MCF 10A (cell line): Measurements from ENCODE around the gene BCAT1. TPM values are rescaled to one million over a fixed set of nuclear protein-coding genes. Genes with fewer than 3 reads are reported as not detected.

ENCODE experiments used
- Bru-seq: library from RNA; stranded (reverse); fragments of 400-500 nt; gene quantifications from one replicate; lab custom pipeline; 2021; lab: Mats Ljungman, UMichigan
- BruChase-seq, 2 experiments: library from RNA; stranded (reverse); fragments of 400-500 nt; gene quantifications; one replicate each; lab custom pipeline; 2021; lab: Mats Ljungman, UMichigan
- BruUV-seq: library from RNA; stranded (reverse); fragments of 400-500 nt; replicated peaks from 2 replicates; lab custom pipeline; 2021; lab: Mats Ljungman, UMichigan
- CTCF ChIA-PET: fragments of 300-600 bp; sonication (Branson Sonifier 250); formaldehyde crosslinking; extraction: SDS; loops from one replicate; lab custom pipeline; 2021; ENCODE audit warnings: antibody characterized with exemption, inconsistent platforms; lab: Yijun Ruan, JAX
- POLR2A ChIA-PET: fragments of 300-600, 350-650 bp; sonication (Branson Sonifier 250); formaldehyde crosslinking; extraction: SDS; loops from one replicate; lab custom pipeline; 2020; ENCODE audit warnings: antibody characterized with exemption, inconsistent platforms; lab: Yijun Ruan, JAX
- DNase-seq: peaks from one replicate; pipeline ENCODE4 v3.0.0-alpha.2; 2018; ENCODE audit not compliant: unreplicated experiment
- H3K27ac Mint-ChIP-seq: one replicate; pipeline ENCODE4 v1.8.0; 2022; ENCODE audit warnings: mild to moderate bottlenecking, low read depth, mixed read lengths; ENCODE audit not compliant: unreplicated experiment
- H3K27me3 Mint-ChIP-seq: one replicate; pipeline ENCODE4 v1.8.0; 2022; ENCODE audit warnings: mixed read lengths; ENCODE audit not compliant: insufficient read depth, unreplicated experiment
- H3K36me3 Mint-ChIP-seq: one replicate; pipeline ENCODE4 v1.8.0; 2022; ENCODE audit warnings: mild to moderate bottlenecking, moderate library complexity, mixed read lengths; ENCODE audit not compliant: insufficient read depth, unreplicated experiment
- H3K4me1 Mint-ChIP-seq: one replicate; pipeline ENCODE4 v1.8.0; 2022; ENCODE audit warnings: mixed read lengths; ENCODE audit not compliant: insufficient read depth, unreplicated experiment
- H3K4me3 Mint-ChIP-seq: one replicate; pipeline ENCODE4 v1.8.0; 2022; ENCODE audit warnings: mild to moderate bottlenecking, moderate library complexity, mixed read lengths; ENCODE audit not compliant: unreplicated experiment
- H3K9me3 Mint-ChIP-seq: one replicate; pipeline ENCODE4 v1.8.0; 2022; ENCODE audit warnings: mixed read lengths; ENCODE audit not compliant: unreplicated experiment
- intact Hi-C: fragments of 100-400 bp; cut with micrococcal nuclease; formaldehyde crosslinking; loops from 2 replicates; pipeline ENCODE4 v1.14.1; 2022
- long read RNA-seq: library from polyadenylated mRNA; stranded (forward); transcript quantifications from one replicate; pipeline ENCODE4 v2.0.0, GENCODE V29; 2022
- total RNA-seq: library from RNA; stranded (reverse); gene quantifications from 2 replicates; pipeline ENCODE4 v1.2.3, GENCODE V29; 2022
- TF ChIP-seq, protein P1 (sequence below): fragments of 200-600 bp; IDR thresholded peaks from one replicate; pipeline ENCODE4 v1.8.0; 2022; ENCODE audit warnings: antibody characterized with exemption, mild to moderate bottlenecking; ENCODE audit not compliant: unreplicated experiment

BCAT1 gene, protein sequence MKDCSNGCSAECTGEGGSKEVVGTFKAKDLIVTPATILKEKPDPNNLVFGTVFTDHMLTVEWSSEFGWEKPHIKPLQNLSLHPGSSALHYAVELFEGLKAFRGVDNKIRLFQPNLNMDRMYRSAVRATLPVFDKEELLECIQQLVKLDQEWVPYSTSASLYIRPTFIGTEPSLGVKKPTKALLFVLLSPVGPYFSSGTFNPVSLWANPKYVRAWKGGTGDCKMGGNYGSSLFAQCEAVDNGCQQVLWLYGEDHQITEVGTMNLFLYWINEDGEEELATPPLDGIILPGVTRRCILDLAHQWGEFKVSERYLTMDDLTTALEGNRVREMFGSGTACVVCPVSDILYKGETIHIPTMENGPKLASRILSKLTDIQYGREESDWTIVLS
- total RNA-seq (0.12 and 0.20 TPM in 2 replicates), Bru-seq, nascent RNA (percentile 11 among the genes with signal in this experiment), BruChase-seq, experiment 1, labeled RNA remaining after a 6-hour chase (percentile 9 among the genes with signal in this experiment), BruChase-seq, experiment 2, labeled RNA remaining after a 2-hour chase (percentile 7 among the genes with signal in this experiment)
- long read RNA-seq = 0 reads

DNA sequence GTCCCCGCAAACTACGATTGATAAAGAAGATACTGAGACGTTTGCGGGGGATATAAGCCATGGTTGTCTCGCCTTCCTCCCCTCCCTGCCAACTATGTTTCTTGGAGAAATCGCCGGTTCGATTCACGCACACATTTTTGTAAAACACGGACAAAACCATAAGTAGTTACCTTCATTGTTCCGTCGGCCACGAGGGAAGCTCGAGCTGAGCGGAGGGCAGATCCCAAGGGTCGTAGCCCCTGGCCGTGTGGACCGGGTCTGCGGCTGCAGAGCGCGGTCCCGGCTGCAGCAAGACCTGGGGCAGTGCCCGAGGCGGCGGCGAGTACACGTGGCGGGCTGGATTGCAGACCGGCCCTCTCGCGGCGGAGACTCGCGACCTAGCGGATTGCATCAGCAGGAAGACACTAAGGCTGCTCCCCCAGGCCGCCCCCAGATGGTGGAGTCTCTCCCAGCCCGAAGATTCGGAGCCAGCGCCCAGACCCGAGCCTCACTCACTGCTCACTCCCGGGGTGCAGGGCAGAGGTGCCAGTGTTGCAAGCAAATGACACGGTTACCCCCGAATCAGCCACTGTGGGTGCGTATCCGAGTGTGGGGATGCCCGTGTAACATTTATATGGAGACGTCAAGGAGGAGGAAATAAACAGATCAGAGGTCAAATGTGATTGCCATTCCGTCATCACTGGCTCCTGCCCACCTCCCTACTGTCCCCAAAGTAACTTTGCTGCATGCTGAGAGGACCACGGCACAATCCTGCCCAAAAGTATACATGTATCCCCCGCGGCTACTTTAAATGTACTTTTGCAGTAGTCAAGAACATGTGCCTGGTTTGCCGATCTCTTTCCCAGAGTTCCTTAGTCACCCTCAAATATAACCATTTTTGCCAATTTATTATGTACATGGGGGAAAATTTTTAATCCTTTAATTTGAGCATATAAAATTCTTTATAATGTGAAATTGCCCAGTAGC is at the start of gene BCAT1:
Gene BCAT1, minus strand, starts transcription at position 345 of the 966 bp plus-strand sequence. Its CDS starts 169 bp downstream, at position 176.
- Mint-ChIP-seq H3K27ac (no peak within 1 kb of the TSS), H3K36me3 (no peaks in the 10 kb centered on the region), H3K4me1 (peaks cover 7% of the 10 kb centered on the region), H3K4me3 (no peak within 1 kb of the TSS), H3K27me3 (no peaks in the 10 kb centered on the region), H3K9me3 (no peaks in the 10 kb centered on the region)
- POLR2A ChIA-PET = interaction anchor here (0.6 kb wide), 1 partner anchor 12 kb away, joined by 3 read pairs; no protein-coding TSS in a partner anchor
- TF ChIP-seq, protein P1, sequence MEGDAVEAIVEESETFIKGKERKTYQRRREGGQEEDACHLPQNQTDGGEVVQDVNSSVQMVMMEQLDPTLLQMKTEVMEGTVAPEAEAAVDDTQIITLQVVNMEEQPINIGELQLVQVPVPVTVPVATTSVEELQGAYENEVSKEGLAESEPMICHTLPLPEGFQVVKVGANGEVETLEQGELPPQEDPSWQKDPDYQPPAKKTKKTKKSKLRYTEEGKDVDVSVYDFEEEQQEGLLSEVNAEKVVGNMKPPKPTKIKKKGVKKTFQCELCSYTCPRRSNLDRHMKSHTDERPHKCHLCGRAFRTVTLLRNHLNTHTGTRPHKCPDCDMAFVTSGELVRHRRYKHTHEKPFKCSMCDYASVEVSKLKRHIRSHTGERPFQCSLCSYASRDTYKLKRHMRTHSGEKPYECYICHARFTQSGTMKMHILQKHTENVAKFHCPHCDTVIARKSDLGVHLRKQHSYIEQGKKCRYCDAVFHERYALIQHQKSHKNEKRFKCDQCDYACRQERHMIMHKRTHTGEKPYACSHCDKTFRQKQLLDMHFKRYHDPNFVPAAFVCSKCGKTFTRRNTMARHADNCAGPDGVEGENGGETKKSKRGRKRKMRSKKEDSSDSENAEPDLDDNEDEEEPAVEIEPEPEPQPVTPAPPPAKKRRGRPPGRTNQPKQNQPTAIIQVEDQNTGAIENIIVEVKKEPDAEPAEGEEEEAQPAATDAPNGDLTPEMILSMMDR = no peak
- intact Hi-C loops = no loop called here
- CTCF ChIA-PET = interaction anchor here (0.6 to 0.8 kb wide), 3 partner anchors 10 to 18 kb away, joined by 3 to 4 read pairs (median 3); no protein-coding TSS in a partner anchor
- no peak for DNase-seq
- BruUV-seq = no TSS peak

DNA sequence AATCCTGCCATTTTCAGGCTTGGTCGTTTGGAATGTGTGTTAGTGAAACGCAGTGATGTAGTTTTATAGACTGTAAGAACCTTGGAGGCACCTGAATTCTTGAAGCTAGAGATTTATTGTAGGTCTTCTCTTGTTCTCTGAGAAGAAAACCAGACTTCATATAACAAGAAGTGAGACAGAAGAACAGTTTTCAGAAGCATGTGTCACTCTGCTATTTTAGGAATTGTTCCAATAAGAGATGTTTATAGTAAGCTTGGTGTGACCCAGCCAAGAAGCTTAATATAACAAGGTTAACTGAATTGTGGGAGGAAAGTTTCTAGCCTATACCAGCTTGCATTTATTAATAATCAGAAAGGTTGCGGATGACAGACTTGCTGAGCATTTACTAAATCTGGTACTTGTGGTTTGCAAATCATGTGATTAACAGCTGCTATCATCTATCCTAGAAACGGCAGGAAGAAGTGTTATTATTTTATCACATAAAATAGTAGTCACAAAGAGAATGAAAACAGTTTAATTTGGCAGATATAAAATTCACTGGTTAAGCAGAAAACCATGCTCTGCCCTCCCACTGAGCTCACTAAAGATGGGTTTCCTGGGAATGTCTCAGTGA is 49.2 kb upstream of the BCAT1 start:
- H3K4me1 Mint-ChIP-seq = peaks cover 13% of the 10 kb centered on the region
- H3K27ac Mint-ChIP-seq = peak overlapping the region; percentile 46
- H3K27me3 Mint-ChIP-seq = no peaks in the 10 kb centered on the region
- DNase-seq = peak; percentile 43
- ChIA-PET POLR2A (interaction anchor here (1.1 to 6.3 kb wide), 5 partner anchors 56 to 138 kb away, joined by 3 to 43 read pairs (median 3); a partner anchor contains a TSS), CTCF (interaction anchor here (0.6 to 2.0 kb wide), 8 partner anchors 15 to 137 kb away, joined by 3 to 9 read pairs (median 3); no protein-coding TSS in a partner anchor)
- BruUV-seq = no TSS peak
- H3K36me3 Mint-ChIP-seq = no peaks in the 10 kb centered on the region
- TF ChIP-seq, protein P1 = no peak
- intact Hi-C loops = loop anchor here (10.0 kb wide), 1 partner anchor 143 kb away; no protein-coding TSS in a partner anchor
- no peaks in the 10 kb centered on the region for H3K9me3 Mint-ChIP-seq
- H3K4me3 Mint-ChIP-seq = peak overlapping the region; percentile 17

DNA sequence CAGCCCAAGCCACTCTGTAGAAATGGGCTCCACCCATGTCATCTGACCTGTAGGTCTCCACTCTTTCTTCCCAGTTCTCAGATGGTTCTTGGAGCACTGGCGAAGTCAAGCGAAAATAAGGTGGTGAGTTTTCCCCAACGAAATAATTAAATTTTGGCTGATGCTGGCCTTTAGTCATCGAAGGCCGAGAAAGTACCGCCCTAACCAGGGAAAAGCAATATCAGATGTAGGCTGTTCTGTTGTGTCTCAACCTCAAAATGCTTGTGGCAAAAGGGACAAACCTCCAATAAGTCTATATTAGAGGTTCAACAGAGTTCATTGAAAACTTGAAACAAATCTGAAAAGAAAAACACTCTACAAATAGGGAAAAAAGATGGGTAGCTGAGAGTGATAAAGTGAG is 48.6 kb upstream of the BCAT1 start:
- Mint-ChIP-seq H3K4me1 (peaks cover 13% of the 10 kb centered on the region), H3K36me3 (no peaks in the 10 kb centered on the region), H3K9me3 (no peaks in the 10 kb centered on the region), H3K27me3 (no peaks in the 10 kb centered on the region), H3K27ac (peak overlapping the region; percentile 46), H3K4me3 (no peak overlapping the region)
- POLR2A ChIA-PET = interaction anchor here (1.2 to 6.3 kb wide), 5 partner anchors 57 to 157 kb away, joined by 3 to 43 read pairs (median 4); a partner anchor contains a TSS
- intact Hi-C loops = loop anchor here (10.0 kb wide), 1 partner anchor 143 kb away; no protein-coding TSS in a partner anchor
- CTCF ChIA-PET = interaction anchor here (0.8 to 7.3 kb wide), 6 partner anchors 14 to 158 kb away, joined by 3 to 90 read pairs (median 3); no protein-coding TSS in a partner anchor
- no TSS peak for BruUV-seq
- no peak for DNase-seq
- TF ChIP-seq, protein P1 = no peak
